Spinal cord (tissue), 10 donors: ENCODE results near the gene ZNHIT2. TPM values are rescaled to one million over a fixed set of nuclear protein-coding genes. Genes with fewer than 3 reads are reported as not detected.

ENCODE experiments used
- DNase-seq, 6 donors: peaks; one replicate each; pipeline versions ENCODE4 v3.0.0 to v3.0.0-alpha.2; 2013 to 2015; ENCODE audit warnings: low spot score in 6 of 6, low read depth in 4 of 6
- H3K27ac ChIP-seq: one replicate; pipeline ENCODE4 v1.5.1; 2013; ENCODE audit warnings: low read depth, low read length, control low read depth
- H3K27me3 ChIP-seq: one replicate; pipeline ENCODE4 v1.6.1; 2013; ENCODE audit warnings: low read length; ENCODE audit not compliant: control insufficient read depth, insufficient read depth
- H3K36me3 ChIP-seq: one replicate; pipeline ENCODE4 v1.6.1; 2013; ENCODE audit warnings: low read length; ENCODE audit not compliant: control insufficient read depth, insufficient read depth
- H3K4me1 ChIP-seq: one replicate; pipeline ENCODE4 v1.6.1; 2013; ENCODE audit warnings: low read length; ENCODE audit not compliant: control insufficient read depth, insufficient read depth
- H3K4me3 ChIP-seq: one replicate; pipeline ENCODE4 v1.5.1; 2013; ENCODE audit warnings: low read depth, low read length, control low read depth
- H3K9me3 ChIP-seq: one replicate; pipeline ENCODE4 v1.6.1; 2013; ENCODE audit warnings: low read length; ENCODE audit not compliant: control insufficient read depth, insufficient read depth
- WGBS: methylation state at CpG from one replicate; pipeline ENCODE4 v1.1.5; 2013; ENCODE audit warnings: missing lambda C conversion rate; ENCODE audit not compliant: insufficient coverage; 5-methylcytosine and 5-hydroxymethylcytosine counted together
- polyA plus RNA-seq, 2 donors: library from polyadenylated mRNA; unstranded; fragments of 120-200 nt; gene quantifications; one replicate each; pipeline ENCODE4 v1.2.1, GENCODE V29; 2013; ENCODE audit not compliant: insufficient read length in 2 of 2
- total RNA-seq, 2 donors: library from RNA; depleted of rRNA in 1 of 2; stranded (reverse); fragments of 120-200 nt in 1 of 2; fragments of >200 nt in 1 of 2; gene quantifications; one replicate each; pipeline versions ENCODE4 v1.2.3 to v1.2.4, GENCODE V29; 2013 to 2014
- donor health status: healthy.

Gene ZNHIT2
- total and polyA plus RNA-seq, 4 donors, result 2.7 to 14.0 (median 10.5) TPM

DNA sequence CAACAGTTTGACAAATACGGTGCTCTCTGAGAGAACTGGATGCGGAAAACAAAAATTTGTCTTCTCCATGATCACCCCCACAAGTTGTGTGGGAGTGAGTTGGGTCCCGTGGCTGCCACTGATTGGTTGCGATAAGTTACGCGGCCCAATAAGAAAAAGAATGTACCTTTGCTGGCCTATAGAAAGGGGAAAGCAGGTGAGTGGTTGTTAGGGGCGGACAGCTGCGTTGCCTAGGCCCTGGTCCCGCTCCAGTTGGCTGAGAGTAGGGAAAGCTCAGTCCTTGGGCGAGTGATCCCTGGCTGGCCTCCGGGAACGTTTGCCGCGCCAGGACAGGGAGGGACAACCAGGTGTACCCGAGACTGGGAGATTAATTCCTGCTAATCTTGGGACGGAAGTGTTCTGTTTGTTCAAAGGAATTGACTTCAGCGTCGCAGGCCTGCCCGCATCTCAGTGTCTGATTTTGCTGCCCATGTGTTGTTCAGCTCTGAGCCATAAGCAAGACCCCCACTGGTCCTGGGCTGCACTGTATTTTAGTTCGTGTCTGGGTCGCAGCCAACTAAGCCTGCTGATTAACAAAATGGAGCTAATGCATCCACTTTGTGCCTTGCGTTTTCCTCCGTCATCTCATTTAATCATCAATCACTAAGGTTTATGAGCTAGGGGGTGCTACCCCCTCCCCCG, 17.6 kb upstream of the ZNHIT2 start:
- WGBS, result under 1% methylated on average over 22 of the region's 24 CpGs
- H3K4me1 ChIP-seq, result peaks cover 32% of the 10 kb centered on the region

DNA sequence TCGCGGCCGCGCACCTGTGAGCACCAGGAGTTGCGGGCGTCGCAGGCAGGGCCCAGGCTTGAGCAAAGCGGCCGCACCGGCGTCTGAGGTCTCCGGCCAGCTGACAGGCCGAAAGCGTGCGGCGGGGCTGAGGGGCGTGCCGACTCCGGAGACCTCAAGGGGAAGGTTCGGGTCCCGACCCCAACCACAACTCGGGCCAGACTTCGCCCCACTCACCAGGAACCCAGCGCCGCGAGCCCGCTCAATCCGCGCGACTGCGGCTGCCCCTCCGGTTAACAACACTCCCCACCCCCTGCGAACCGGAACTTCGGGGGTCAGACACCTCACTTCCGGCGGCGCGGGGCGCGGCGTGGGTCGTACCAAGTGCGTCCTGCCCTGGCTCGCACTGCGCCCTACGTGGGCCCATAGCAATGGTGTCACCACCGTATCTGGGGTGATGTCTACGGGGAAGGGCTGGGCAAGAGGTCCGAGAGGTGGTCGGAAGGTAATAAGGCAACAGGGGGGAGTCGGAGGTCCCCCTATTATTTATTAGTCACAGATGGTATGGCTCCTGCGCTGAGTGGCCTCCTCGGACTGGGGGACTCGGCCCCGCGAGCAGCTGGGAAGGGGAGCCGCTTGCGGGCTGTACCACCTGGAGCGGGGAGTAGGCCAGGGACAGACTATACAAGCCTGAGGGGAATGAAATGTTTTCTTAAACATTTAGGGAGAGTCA, 16.9 kb upstream of the ZNHIT2 start, which contains the start of gene SYVN1:
SYVN1 (minus strand) TSS at position 280 of the 712 bp plus-strand sequence. CDS start 918 bp downstream, outside the sequence.
- Histone ChIP-seq H3K4me1 (peaks cover 32% of the 10 kb centered on the region), H3K9me3 (no peaks in the 10 kb centered on the region), H3K27me3 (no peaks in the 10 kb centered on the region), H3K36me3 (peaks cover 43% of the 10 kb centered on the region), H3K4me3 (peak within 1 kb of the TSS; percentile 95), H3K27ac (peak within 1 kb of the TSS; percentile 100)
- WGBS, result 0% methylated on average over 59 of the region's 60 CpGs
- peak in 4 of 6 donors; percentile 87 to 98 (median 96) for DNase-seq

More for the DNA sequence above, 17.6 kb upstream of the ZNHIT2 start:
- Histone ChIP-seq H3K4me3 (peak overlapping the region; percentile 95), H3K27ac (peak overlapping the region; percentile 100), H3K36me3 (peaks cover 36% of the 10 kb centered on the region), H3K9me3 (no peaks in the 10 kb centered on the region), H3K27me3 (no peaks in the 10 kb centered on the region)
- DNase-seq, result peak; percentile 84 to 99 (median 94)

DNA sequence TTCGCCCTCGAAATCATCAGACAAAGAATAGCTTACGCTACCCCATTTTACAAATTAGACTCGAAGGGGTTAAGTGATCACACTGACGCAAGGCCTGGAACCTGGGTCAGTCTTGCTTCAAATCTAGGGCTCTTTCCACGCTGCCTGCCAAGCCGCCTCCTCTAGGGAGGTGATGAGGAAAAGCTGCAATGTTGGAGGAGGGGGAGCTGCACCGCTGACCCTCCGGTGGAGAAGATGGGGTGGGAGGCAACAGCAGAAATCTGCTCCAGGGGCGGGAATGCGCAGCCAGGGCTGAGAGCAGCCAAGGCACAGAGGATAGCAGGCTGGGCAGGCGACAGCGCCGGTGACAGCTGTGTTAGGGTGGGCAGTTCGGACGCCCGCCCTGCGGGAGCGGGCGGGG, 16.2 kb upstream of the ZNHIT2 start:
- peaks cover 49% of the 10 kb centered on the region for H3K36me3 ChIP-seq
- 2% methylated on average over 17 of the region's 20 CpGs for WGBS
- no peak for DNase-seq
- H3K4me3 ChIP-seq, result peak overlapping the region; percentile 95
- H3K4me1 ChIP-seq, result peaks cover 32% of the 10 kb centered on the region
- H3K27ac ChIP-seq, result peak overlapping the region; percentile 100
- no peaks in the 10 kb centered on the region for H3K27me3 ChIP-seq
- no peaks in the 10 kb centered on the region for H3K9me3 ChIP-seq

DNA sequence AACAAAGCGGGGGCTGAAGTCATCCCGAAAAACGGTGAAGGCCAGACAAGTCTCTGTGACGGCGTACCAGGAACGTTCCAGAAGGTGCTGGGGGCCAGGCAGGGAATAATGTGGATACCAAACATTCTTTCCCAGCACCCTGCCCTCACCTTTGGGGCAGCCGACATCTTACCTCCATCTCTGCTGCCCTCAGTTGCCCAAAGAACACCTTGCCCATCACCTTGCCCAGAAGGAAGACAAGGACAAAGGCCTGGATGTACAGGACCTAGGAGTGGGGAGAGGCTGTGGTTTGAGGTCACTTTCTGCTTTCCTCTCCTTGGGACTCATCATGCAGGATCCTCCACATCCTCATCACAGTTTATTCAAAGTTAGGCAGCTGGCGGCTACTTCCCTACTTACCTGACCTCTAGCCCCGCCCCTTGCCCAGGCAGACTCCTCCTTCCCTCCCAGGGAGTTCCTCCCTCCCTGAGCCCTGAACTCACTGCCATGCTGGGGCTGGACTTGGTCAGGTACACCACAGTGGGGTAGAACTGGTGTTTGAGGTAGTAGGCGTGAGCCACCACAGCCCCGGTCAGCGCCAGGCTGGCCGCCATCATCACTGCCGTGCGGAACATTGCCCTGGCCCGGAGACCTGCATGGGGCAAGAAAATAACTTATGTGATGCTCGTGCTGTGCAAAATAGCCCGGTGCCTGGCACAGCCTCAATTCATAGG, 15.6 kb upstream of the ZNHIT2 start:
- Histone ChIP-seq H3K4me3 (peak overlapping the region; percentile 95), H3K27me3 (no peaks in the 10 kb centered on the region), H3K36me3 (peaks cover 55% of the 10 kb centered on the region), H3K27ac (no peak overlapping the region), H3K9me3 (no peaks in the 10 kb centered on the region), H3K4me1 (peaks cover 32% of the 10 kb centered on the region)
- no peak for DNase-seq
- 62% methylated on average over 14 of the region's 18 CpGs for WGBS

DNA sequence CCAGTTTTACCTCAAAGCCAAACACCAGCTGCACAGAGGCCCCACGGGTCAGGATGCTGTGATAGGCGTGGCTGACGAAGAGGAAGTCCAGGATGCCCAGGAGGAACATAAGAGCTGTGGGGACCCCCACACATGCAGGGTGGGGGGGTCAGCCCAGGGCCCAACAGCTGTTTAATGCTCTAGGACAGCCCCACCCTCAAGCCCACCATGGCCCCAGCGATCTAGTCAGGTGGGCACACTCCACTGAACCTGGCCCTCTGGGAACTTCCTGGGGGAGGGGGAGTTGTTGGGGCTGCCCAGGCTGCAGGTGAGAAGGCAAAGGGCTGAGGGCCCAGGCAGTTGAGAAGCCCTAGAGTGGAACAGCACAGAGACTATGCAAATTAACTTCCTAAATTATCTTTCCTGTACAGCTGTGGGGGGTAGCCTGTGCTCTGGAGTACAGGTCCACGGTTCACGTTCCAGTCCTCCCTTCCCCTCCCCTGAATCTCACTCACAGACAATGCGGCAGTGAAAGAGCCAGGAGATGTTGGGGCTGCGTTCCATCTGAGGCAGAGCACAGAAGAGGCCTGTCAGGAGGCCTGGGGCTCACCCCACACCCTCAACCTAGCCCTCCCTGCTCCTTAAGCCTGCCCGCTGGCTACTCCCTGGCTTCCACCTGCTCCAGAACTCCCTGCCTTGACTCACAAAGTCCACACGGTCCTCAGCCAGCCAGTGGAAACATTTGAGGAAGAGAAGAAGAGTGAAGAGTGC, 14.9 kb upstream of the ZNHIT2 start:
- peaks cover 32% of the 10 kb centered on the region for H3K4me1 ChIP-seq
- H3K27me3 ChIP-seq, result no peaks in the 10 kb centered on the region
- WGBS, result 89% methylated on average over 7 of the region's 10 CpGs
- DNase-seq, result no peak
- no peaks in the 10 kb centered on the region for H3K9me3 ChIP-seq
- no peak overlapping the region for H3K4me3 ChIP-seq
- peaks cover 62% of the 10 kb centered on the region for H3K36me3 ChIP-seq
- no peak overlapping the region for H3K27ac ChIP-seq

DNA sequence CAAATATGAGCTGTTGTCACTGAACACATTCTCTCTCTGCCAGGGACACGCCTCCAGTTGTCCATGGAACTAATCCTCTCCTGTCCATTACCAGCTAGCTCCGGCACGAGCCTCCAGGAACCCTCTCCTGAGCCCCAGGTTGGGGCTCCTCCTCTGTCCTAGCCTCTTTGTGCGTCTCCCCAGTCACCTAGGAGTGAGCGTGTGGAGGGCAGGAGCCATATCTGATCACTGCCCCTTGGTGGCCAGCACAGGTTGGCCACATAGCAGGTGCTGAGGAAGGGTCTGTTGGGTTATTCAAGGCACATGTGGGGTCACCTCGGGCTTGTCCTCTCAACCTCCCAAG, 14.4 kb upstream of the ZNHIT2 start:
- DNase-seq, result no peak

DNA sequence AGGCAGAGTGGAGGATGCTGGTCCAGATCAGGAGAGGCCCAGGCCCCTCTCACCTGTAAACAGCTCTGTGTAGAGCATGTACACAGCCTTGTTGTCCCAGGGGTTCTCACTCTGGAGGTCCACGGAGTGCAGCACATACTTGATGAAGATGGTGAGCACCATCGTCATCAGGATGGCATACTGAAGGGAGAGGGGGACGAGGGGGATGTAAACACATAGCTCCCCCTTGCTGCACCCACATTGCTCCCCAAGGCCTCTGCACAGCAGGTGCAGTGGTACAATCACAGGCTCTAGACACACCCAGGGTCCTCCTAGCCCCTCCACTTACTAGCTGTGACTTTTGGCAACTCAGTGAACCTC, 13.9 kb upstream of the ZNHIT2 start:
- Histone ChIP-seq H3K27ac (no peak overlapping the region), H3K9me3 (no peaks in the 10 kb centered on the region), H3K27me3 (no peaks in the 10 kb centered on the region), H3K4me1 (peaks cover 32% of the 10 kb centered on the region), H3K4me3 (no peak overlapping the region), H3K36me3 (peaks cover 71% of the 10 kb centered on the region)
- DNase-seq, result no peak
- no CpG with 5 or more reads among the region's 3 CpGs for WGBS

More for the DNA sequence above, 14.4 kb upstream of the ZNHIT2 start:
- Histone ChIP-seq H3K27me3 (no peaks in the 10 kb centered on the region), H3K4me3 (no peak overlapping the region), H3K27ac (no peak overlapping the region), H3K36me3 (peaks cover 66% of the 10 kb centered on the region), H3K4me1 (peaks cover 32% of the 10 kb centered on the region), H3K9me3 (no peaks in the 10 kb centered on the region)
- 94% methylated on average over 6 of the region's 6 CpGs for WGBS

DNA sequence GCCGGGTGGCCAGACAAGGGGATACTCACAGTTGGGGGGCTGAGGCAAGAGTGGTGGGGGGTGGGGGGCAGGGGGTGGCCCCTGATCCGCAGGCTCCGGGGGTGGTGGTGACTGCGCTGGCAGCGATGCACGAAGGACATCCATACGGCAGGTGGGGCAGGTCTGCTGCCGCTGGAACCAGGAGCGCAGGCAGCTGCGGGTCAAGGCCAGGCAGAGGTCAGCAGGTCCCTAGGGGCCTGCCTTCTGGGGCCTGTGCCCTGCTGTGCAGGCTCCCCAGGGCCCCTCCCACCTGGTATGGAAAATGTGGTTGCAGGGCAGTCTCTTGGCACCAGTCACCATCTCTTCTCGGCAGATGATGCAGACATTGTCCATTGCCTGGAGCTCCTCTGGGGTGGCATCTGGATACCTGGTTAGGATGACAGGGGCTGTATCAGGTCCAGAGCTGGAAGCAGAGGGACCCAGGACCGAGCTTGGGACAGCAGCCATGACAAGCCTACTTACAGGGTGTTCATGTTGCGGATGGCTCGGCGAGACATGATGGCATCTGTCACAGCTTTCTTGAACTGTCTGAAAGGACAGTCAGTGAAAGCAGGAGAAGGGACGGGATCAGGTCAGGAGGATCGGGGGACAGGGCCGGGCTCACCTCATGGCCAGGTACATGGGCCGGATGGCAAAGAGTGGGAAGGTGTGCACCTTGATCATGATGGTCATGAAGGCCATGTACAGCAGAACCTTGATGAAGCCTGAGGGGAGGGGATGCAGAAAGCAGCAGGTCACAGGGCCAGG, 13.3 kb upstream of the ZNHIT2 start:
- Histone ChIP-seq H3K27ac (no peak overlapping the region), H3K4me1 (peaks cover 31% of the 10 kb centered on the region), H3K4me3 (no peak overlapping the region), H3K27me3 (no peaks in the 10 kb centered on the region), H3K9me3 (no peaks in the 10 kb centered on the region), H3K36me3 (peaks cover 77% of the 10 kb centered on the region)
- no peak for DNase-seq
- 95% methylated on average over 18 of the region's 19 CpGs for WGBS
